GM21737 (cell line): ENCODE results near the gene TIMM23B.
"Not testable (repeated sequence)": the region's sequence is repeated elsewhere in the genome, so short reads cannot be mapped to it uniquely, and the experiment has no call there.

ENCODE experiments used
- ATAC-seq: cut with Tn5 transposase; IDR thresholded peaks from one replicate; pipeline ENCODE4 v1.9.1; 2021; ENCODE audit warnings: mild to moderate bottlenecking, moderate library complexity; ENCODE audit not compliant: unreplicated experiment

The TIMM23B gene

GRCh38 chr10:49941447-49942338 is at the start of gene TIMM23B, which contains the start of gene PARG:
Gene TIMM23B (plus strand): TSS chr10:49942053. CDS start chr10:49942195, 142 bp downstream.
Gene PARG (minus strand): TSS chr10:49942027. CDS start chr10:49941725, 302 bp downstream.
- ATAC-seq = peak; percentile 74

GRCh38 chr10:49899999-49900398 is 41.9 kb upstream of the TIMM23B start:
- ATAC-seq = not testable (repeated sequence)

- not testable (repeated sequence) for ATAC-seq
These were observed 41.4 kb upstream of the TIMM23B start for GRCh38 chr10:49900406-49900805.

- not testable (repeated sequence) for ATAC-seq
These were observed 38.0 kb upstream of the TIMM23B start for GRCh38 chr10:49903829-49904228.

- ATAC-seq = not testable (repeated sequence)
These were observed 33.4 kb upstream of the TIMM23B start for GRCh38 chr10:49908290-49909080.

GRCh38 chr10:49910295-49910694 is 31.6 kb upstream of the TIMM23B start:
- not testable (repeated sequence) for ATAC-seq

GRCh38 chr10:49916451-49916850 is 25.4 kb upstream of the TIMM23B start:
- not testable (repeated sequence) for ATAC-seq

- ATAC-seq = not testable (repeated sequence)
These were observed 23.9 kb upstream of the TIMM23B start for GRCh38 chr10:49917927-49918326.

- not testable (repeated sequence) for ATAC-seq
These were observed 19.8 kb upstream of the TIMM23B start for GRCh38 chr10:49922041-49922440.

GRCh38 chr10:49923572-49923971 is 18.3 kb upstream of the TIMM23B start:
- not testable (repeated sequence) for ATAC-seq

GRCh38 chr10:49931276-49931675 is 10.6 kb upstream of the TIMM23B start:
- ATAC-seq = not testable (repeated sequence)

GRCh38 chr10:49931959-49932728 is 9.7 kb upstream of the TIMM23B start:
- not testable (repeated sequence) for ATAC-seq

- not testable (repeated sequence) for ATAC-seq
These were observed 469 bp downstream of the TIMM23B start for GRCh38 chr10:49942339-49942705.

GRCh38 chr10:49943607-49944006 is 1.8 kb downstream of the TIMM23B start:
- ATAC-seq = not testable (repeated sequence)

- ATAC-seq = peak; percentile 59
These were observed 6.3 kb downstream of the TIMM23B start for GRCh38 chr10:49948142-49948541.

- ATAC-seq = not testable (repeated sequence)
These were observed 6.9 kb downstream of the TIMM23B start for GRCh38 chr10:49948737-49949136.

GRCh38 chr10:49952006-49952405 is 10.2 kb downstream of the TIMM23B start:
- ATAC-seq = not testable (repeated sequence)

- ATAC-seq = not testable (repeated sequence)
These were observed 11.3 kb downstream of the TIMM23B start for GRCh38 chr10:49953122-49953521.

- not testable (repeated sequence) for ATAC-seq
These were observed 28.5 kb downstream of the TIMM23B start for GRCh38 chr10:49970331-49970857.

- not testable (repeated sequence) for ATAC-seq
These were observed 29.6 kb downstream of the TIMM23B start for GRCh38 chr10:49971466-49971865.
